GM19463 (cell line): ENCODE results near the gene ANKLE1.

Experiments used
- ATAC-seq: cut with Tn5 transposase; IDR thresholded peaks from one replicate; pipeline ENCODE4 v1.9.1; 2021; ENCODE audit warnings: mild to moderate bottlenecking, moderate library complexity; ENCODE audit not compliant: unreplicated experiment

The ANKLE1 gene

GRCh38 chr19:17281391-17282304 is at the start of gene ANKLE1:
ANKLE1 (plus strand) TSS chr19:17281901; CDS start chr19:17281921, 20 bp downstream.
- no peak for ATAC-seq

- ATAC-seq: no peak
Observed at GRCh38 chr19:17232258-17232657, 49.4 kb upstream of the ANKLE1 start.

GRCh38 chr19:17234911-17235299 is 46.8 kb upstream of the ANKLE1 start:
- peak; percentile 27 for ATAC-seq

- ATAC-seq: peak; percentile 85
Observed at GRCh38 chr19:17235300-17235970, 46.3 kb upstream of the ANKLE1 start.

GRCh38 chr19:17235971-17236777 is 45.5 kb upstream of the ANKLE1 start:
- ATAC-seq: peak; percentile 12

- no peak for ATAC-seq
Observed at GRCh38 chr19:17236811-17237543, 44.7 kb upstream of the ANKLE1 start.

- no peak for ATAC-seq
Observed at GRCh38 chr19:17237747-17238706, 43.7 kb upstream of the ANKLE1 start.

GRCh38 chr19:17240062-17240752 is 41.5 kb upstream of the ANKLE1 start:
- ATAC-seq: no peak

- ATAC-seq: no peak
Observed at GRCh38 chr19:17240826-17241399, 40.8 kb upstream of the ANKLE1 start.

GRCh38 chr19:17242431-17243208 is 39.1 kb upstream of the ANKLE1 start:
- no peak for ATAC-seq

GRCh38 chr19:17243211-17243829 is 38.4 kb upstream of the ANKLE1 start:
- ATAC-seq: no peak

- no peak for ATAC-seq
Observed at GRCh38 chr19:17243830-17244617, 37.7 kb upstream of the ANKLE1 start.

GRCh38 chr19:17244618-17245534 is 36.8 kb upstream of the ANKLE1 start:
- no peak for ATAC-seq

GRCh38 chr19:17245535-17245984 is 36.1 kb upstream of the ANKLE1 start, which contains the start of gene NR2F6:
NR2F6 (minus strand) TSS chr19:17245919; CDS start chr19:17245220, 699 bp downstream.
- ATAC-seq: peak; percentile 12
